SH-SY5Y (cell line): ENCODE measurements around the gene KLHL3.

ENCODE experiments used
- GATA2 ChIP-seq: IDR thresholded peaks from 2 replicates; pipeline ENCODE4 v1.6.1; 2011; ENCODE audit warnings: mild to moderate bottlenecking, low read depth, low read length
- GATA3 ChIP-seq: IDR thresholded peaks from 2 replicates; pipeline ENCODE4 v1.6.1; 2011; ENCODE audit warnings: low read depth, mild to moderate bottlenecking, low read length, moderate library complexity

DNA sequence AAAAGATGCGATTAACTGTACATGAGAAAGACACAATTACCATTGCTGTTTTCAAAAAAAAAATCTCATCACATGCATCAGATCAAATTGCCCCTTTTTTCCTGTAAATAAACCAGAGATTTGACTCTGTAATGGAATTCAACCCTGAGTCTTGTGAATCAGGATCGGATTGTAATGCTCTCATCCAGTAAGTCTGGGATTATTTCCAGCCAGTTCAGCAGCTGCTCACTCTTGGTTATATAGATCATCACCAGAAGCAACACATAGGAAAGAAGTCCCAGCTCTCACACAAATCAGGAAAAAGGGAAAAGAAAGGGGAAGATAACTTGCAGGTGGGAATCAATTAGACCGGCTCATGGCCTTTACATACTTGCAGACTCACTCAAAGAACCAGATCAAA lies 138.9 kb downstream of the KLHL3 start:
- TF ChIP-seq GATA2: no peak
- TF ChIP-seq GATA3: no peak
